A673 (cell line): ENCODE results near the gene PACRG.

Experiments used
- EZH2 ChIP-seq: fragments of 200-600 bp; sonication (generic); IDR thresholded peaks from 2 replicates; pipeline ENCODE4 v1.6.1; 2017; ENCODE audit warnings: borderline replicate concordance, low read depth, mild to moderate bottlenecking, mixed read lengths, antibody characterized with exemption, low read length; ENCODE audit not compliant: poor library complexity, severe bottlenecking
- TF ChIP-seq, protein P1 (sequence below): fragments of 300-800, 200-600 bp; sonication (generic); conservative IDR thresholded peaks from 2 replicates; pipeline ENCODE4 v1.5.1; 2017; ENCODE audit warnings: low read depth, mild to moderate bottlenecking, antibody characterized with exemption, low read length, moderate library complexity, mixed read lengths

- TF ChIP-seq, protein P1, sequence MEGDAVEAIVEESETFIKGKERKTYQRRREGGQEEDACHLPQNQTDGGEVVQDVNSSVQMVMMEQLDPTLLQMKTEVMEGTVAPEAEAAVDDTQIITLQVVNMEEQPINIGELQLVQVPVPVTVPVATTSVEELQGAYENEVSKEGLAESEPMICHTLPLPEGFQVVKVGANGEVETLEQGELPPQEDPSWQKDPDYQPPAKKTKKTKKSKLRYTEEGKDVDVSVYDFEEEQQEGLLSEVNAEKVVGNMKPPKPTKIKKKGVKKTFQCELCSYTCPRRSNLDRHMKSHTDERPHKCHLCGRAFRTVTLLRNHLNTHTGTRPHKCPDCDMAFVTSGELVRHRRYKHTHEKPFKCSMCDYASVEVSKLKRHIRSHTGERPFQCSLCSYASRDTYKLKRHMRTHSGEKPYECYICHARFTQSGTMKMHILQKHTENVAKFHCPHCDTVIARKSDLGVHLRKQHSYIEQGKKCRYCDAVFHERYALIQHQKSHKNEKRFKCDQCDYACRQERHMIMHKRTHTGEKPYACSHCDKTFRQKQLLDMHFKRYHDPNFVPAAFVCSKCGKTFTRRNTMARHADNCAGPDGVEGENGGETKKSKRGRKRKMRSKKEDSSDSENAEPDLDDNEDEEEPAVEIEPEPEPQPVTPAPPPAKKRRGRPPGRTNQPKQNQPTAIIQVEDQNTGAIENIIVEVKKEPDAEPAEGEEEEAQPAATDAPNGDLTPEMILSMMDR, result no peak
- TF ChIP-seq EZH2, result no peak
Observed at GRCh38 chr6:162887981-162888689, 160.4 kb downstream of the PACRG start.
